HepG2 (cell line): ENCODE results near the gene ZNF626. TPM values are rescaled to one million over a fixed set of nuclear protein-coding genes. Genes with fewer than 3 reads are reported as not detected.

Source experiments
- CBX1 ChIP-seq: IDR thresholded peaks from one replicate; pipeline ENCODE4 v1.6.1; 2016; ENCODE audit warnings: antibody characterized with exemption, low read depth
- CREB1 ChIP-seq, 2 experiments: fragments of 450-650 bp in 1 of 2; IDR thresholded peaks; 2 replicates each; pipeline ENCODE4 v1.6.1; 2016 to 2017; ENCODE audit warnings: control low read depth in 1 of 2, mild to moderate bottlenecking in 1 of 2, missing compliant biosample characterization in 1 of 2, missing genetic modification characterization in 1 of 2
- MIXL1 ChIP-seq: IDR thresholded peaks from 2 replicates; pipeline ENCODE4 v1.6.1; 2016
- RELA ChIP-seq: sonication (generic); formaldehyde crosslinking; IDR thresholded peaks from 2 replicates; pipeline ENCODE4 v1.4.0; 2020; ENCODE audit warnings: missing genetic modification reagents
- RFXANK ChIP-seq: IDR thresholded peaks from 2 replicates; pipeline ENCODE4 v1.6.1; 2016
- SATB2 ChIP-seq: sonication (generic); formaldehyde crosslinking; IDR thresholded peaks from 2 replicates; pipeline ENCODE4 v1.5.0; 2020; ENCODE audit warnings: missing genetic modification reagents
- SIN3A ChIP-seq: IDR thresholded peaks from 2 replicates; pipeline ENCODE4 v1.6.1; 2011; ENCODE audit warnings: low read depth, mild to moderate bottlenecking, control low read depth, low read length, borderline replicate concordance
- SRY ChIP-seq: sonication (generic); formaldehyde crosslinking; IDR thresholded peaks from 2 replicates; pipeline ENCODE4 v1.8.0; 2022; ENCODE audit warnings: mild to moderate bottlenecking, missing genetic modification reagents
- TCF7L2 ChIP-seq: IDR thresholded peaks from 2 replicates; pipeline ENCODE4 v1.6.1; 2011; ENCODE audit warnings: mild to moderate bottlenecking, low read depth, low read length, moderate library complexity
- ZNF235 ChIP-seq: sonication (generic); formaldehyde crosslinking; IDR thresholded peaks from 2 replicates; pipeline ENCODE4 v1.8.1; 2023; ENCODE audit warnings: mild to moderate bottlenecking, missing genetic modification reagents, borderline replicate concordance
- ZNF703 ChIP-seq: sonication (generic); formaldehyde crosslinking; IDR thresholded peaks from 2 replicates; pipeline ENCODE4 v1.5.1; 2020; ENCODE audit warnings: missing genetic modification reagents, mild to moderate bottlenecking, moderate library complexity, borderline replicate concordance
- ZNF83 ChIP-seq: sonication (generic); formaldehyde crosslinking; IDR thresholded peaks from 2 replicates; pipeline ENCODE4 v1.4.0; 2020; ENCODE audit warnings: missing genetic modification reagents, mild to moderate bottlenecking, borderline replicate concordance
- polyA plus RNA-seq, 8 experiments: library from polyadenylated mRNA; depleted of rRNA in 3 of 8; stranded (reverse) in 7 of 8; unstranded in 1 of 8; fragments of >200 nt; fragmentation: Illumina TruSeq in 4 of 8; extraction: Trizol in 4 of 8; gene quantifications; 2 replicates each; pipeline versions ENCODE4 v1.2.1 to v1.2.3, GENCODE V29; 2011 to 2016; ENCODE audit warnings: low read depth in 4 of 8, missing spikeins in 1 of 8, mixed read lengths in 1 of 8; ENCODE audit not compliant: insufficient read depth in 1 of 8
- total RNA-seq, 5 experiments: library from RNA; depleted of rRNA; stranded (reverse); fragments of >200 nt; fragmentation: Illumina TruSeq; extraction: Trizol; gene quantifications; 2 replicates each; pipeline ENCODE4 v1.2.3, GENCODE V29; 2016; ENCODE audit warnings: low read depth in 1 of 5
- TF ChIP-seq, protein P1 (sequence below): IDR thresholded peaks from 2 replicates; pipeline ENCODE4 v1.6.1; 2012; ENCODE audit warnings: low read depth, low read length, improper control_type of control experiment
- TF ChIP-seq, protein P2 (sequence below): sonication (generic); formaldehyde crosslinking; IDR thresholded peaks from 2 replicates; pipeline ENCODE4 v1.4.0; 2020; ENCODE audit warnings: mild to moderate bottlenecking, missing genetic modification reagents
- TF ChIP-seq, protein P3 (sequence below): IDR thresholded peaks from 2 replicates; pipeline ENCODE4 v1.6.1; 2012; ENCODE audit warnings: low read length, improper control_type of control experiment

Gene ZNF626
- total and polyA plus RNA-seq, 2 of the 13 experiments (the other 11 are each of a cell fraction or from before 2014, with no cell fraction given): 3.5 to 4.1 TPM

DNA sequence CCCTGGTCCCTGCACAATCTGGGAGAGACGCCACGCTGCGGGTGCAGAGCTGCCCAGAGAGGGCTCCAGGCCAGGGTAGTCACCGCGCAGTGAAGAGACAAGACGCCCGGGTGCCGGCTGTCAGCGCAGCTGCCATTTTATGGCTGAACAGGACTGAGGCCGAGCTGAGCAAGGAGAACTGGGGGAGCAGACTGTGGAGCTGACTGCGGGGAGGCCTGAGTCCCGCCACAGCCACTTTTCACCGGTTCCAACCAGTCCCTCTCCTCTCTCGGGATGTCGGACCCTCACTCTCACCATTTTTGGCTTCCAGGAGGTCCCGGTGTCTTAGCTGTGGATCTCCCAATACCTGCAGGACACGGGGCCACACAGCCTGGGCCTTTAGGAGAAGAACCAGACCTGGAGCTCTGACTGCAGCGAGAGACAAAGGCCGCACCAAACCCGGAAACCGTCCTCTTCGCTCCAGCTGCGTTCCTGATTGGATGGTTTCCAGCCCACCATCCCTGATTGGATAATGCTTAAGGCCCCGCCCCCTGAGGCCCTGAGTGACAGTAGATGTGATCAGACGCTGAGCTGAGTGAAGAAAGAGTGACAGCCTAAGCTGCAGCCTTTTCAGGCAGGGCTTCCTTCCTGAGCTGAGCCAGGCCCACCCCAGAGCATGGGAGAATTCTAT, at the start of gene ZNF626 (continued):
- TF ChIP-seq, protein P1, sequence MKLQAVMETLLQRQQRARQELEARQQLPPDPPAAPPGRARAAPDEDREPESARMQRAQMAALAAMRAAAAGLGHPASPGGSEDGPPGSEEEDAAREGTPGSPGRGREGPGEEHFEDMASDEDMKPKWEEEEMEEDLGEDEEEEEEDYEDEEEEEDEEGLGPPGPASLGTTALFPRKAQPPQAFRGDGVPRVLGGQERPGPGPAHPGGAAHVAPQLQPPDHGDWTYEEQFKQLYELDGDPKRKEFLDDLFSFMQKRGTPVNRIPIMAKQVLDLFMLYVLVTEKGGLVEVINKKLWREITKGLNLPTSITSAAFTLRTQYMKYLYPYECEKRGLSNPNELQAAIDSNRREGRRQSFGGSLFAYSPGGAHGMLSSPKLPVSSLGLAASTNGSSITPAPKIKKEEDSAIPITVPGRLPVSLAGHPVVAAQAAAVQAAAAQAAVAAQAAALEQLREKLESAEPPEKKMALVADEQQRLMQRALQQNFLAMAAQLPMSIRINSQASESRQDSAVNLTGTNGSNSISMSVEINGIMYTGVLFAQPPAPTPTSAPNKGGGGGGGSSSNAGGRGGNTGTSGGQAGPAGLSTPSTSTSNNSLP: 0 out of 2 replicates have a peak, but pooled peaks have one; percentile 19
- TF ChIP-seq RELA (CRISPR knock-in tag) (no peak), TCF7L2 (no peak), SIN3A (0 out of 2 replicates have a peak, but pooled peaks have one; percentile 42), ZNF83 (no peak), CREB1 (IDR thresholded peaks at IDR 0.05) (no peak; the same call in 1 of the 2 replicates), CREB1 (CRISPR knock-in tag; IDR thresholded peaks at IDR 0.05) (peak; percentile 37; the same call in 1 of the 2 replicates), RFXANK (CRISPR knock-in tag) (no peak), SATB2 (no peak), MIXL1 (CRISPR knock-in tag) (no peak), ZNF703 (no peak), SRY (CRISPR knock-in tag) (no peak), ZNF235 (CRISPR knock-in tag) (no peak), CBX1 (peak; percentile 50)
- TF ChIP-seq, protein P2, sequence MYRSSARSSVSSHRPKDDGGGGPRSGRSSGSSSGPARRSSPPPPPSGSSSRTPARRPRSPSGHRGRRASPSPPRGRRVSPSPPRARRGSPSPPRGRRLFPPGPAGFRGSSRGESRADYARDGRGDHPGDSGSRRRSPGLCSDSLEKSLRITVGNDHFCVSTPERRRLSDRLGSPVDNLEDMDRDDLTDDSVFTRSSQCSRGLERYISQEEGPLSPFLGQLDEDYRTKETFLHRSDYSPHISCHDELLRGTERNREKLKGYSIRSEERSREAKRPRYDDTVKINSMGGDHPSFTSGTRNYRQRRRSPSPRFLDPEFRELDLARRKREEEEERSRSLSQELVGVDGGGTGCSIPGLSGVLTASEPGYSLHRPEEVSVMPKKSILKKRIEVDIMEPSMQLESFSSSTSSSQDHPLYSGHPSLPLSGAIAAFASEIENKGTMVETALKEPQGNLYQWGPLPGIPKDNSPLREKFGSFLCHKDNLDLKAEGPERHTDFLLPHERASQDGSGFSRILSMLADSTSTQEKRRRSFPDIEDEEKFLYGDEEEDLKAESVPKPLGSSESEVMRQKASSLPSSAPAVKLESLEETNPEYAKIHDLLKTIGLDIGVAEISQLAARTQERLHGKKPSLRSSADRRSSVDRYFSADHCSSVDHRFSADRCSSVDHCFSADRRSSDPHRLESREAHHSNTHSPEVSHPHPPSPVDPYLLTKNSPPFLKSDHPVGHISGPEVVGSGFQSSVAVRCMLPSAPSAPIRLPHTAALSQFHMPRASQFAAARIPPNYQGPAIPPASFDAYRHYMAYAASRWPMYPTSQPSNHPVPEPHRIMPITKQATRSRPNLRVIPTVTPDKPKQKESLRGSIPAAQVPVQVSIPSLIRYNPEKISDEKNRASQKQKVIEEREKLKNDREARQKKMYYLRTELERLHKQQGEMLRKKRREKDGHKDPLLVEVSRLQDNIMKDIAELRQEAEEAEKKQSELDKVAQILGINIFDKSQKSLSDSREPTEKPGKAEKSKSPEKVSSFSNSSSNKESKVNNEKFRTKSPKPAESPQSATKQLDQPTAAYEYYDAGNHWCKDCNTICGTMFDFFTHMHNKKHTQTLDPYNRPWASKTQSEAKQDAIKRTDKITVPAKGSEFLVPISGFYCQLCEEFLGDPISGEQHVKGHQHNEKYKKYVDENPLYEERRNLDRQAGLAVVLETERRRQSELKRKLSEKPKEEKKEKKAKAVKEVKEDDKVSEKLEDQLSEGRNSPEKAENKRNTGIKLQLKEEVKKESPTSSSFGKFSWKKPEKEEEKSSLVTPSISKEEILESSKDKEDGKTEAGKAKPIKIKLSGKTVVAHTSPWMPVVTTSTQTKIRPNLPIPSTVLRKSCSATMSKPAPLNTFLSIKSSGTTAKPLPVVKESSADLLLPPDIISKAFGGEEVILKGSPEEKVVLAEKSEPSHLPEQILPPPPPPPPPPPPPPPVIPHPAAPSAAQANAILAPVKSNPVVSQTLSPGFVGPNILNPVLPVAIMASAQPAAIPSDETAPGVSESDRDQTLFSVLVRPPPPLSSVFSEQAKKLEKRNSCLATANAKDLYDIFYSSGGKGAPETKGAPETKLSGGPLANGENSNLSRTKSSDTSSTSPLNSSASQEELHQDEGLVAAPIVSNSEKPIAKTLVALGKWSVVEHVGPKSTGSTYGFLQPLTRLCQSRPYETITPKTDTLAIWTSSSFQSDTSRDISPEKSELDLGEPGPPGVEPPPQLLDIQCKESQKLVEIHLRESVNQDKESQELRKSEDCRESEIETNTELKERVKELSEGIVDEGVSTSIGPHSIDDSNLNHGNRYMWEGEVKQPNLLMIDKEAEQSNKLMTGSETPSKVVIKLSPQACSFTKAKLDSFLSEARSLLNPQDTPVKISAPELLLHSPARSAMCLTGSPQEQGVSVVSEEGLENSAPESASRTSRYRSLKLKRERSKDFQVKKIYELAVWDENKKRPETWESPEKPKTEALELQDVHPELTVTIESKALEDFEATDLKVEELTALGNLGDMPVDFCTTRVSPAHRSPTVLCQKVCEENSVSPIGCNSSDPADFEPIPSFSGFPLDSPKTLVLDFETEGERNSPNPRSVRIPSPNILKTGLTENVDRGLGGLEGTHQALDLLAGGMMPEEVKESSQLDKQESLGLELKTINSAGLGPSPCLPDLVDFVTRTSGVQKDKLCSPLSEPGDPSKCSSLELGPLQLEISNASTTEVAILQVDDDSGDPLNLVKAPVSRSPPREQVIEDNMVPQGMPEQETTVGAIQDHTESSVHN (CRISPR knock-in tag): no peak
- TF ChIP-seq, protein P3, sequence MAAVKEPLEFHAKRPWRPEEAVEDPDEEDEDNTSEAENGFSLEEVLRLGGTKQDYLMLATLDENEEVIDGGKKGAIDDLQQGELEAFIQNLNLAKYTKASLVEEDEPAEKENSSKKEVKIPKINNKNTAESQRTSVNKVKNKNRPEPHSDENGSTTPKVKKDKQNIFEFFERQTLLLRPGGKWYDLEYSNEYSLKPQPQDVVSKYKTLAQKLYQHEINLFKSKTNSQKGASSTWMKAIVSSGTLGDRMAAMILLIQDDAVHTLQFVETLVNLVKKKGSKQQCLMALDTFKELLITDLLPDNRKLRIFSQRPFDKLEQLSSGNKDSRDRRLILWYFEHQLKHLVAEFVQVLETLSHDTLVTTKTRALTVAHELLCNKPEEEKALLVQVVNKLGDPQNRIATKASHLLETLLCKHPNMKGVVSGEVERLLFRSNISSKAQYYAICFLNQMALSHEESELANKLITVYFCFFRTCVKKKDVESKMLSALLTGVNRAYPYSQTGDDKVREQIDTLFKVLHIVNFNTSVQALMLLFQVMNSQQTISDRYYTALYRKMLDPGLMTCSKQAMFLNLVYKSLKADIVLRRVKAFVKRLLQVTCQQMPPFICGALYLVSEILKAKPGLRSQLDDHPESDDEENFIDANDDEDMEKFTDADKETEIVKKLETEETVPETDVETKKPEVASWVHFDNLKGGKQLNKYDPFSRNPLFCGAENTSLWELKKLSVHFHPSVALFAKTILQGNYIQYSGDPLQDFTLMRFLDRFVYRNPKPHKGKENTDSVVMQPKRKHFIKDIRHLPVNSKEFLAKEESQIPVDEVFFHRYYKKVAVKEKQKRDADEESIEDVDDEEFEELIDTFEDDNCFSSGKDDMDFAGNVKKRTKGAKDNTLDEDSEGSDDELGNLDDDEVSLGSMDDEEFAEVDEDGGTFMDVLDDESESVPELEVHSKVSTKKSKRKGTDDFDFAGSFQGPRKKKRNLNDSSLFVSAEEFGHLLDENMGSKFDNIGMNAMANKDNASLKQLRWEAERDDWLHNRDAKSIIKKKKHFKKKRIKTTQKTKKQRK: peak; percentile 44; the same call in 1 of the 2 replicates
